GM12892 (cell line): ENCODE measurements around the gene DSCAML1.

Source experiments
- POLR2A ChIP-seq: IDR thresholded peaks from 2 replicates; pipeline ENCODE4 v1.6.1; 2011; ENCODE audit warnings: low read depth, low read length, control low read depth
- POLR2AphosphoS5 ChIP-seq: IDR thresholded peaks from 2 replicates; pipeline ENCODE4 v1.6.1; 2011; ENCODE audit warnings: low read depth, low read length, control low read depth
- TAF1 ChIP-seq: IDR thresholded peaks from 2 replicates; pipeline ENCODE4 v1.6.1; 2011; ENCODE audit warnings: low read depth, mild to moderate bottlenecking, control low read depth, low read length, borderline replicate concordance

GRCh38 chr11:117780456-117780855 lies 16.6 kb downstream of the DSCAML1 start:
- no peak for TF ChIP-seq POLR2A
- TF ChIP-seq POLR2AphosphoS5, result no peak
- no peak for TF ChIP-seq TAF1
